CD1c-positive myeloid dendritic cell (primary cell): ENCODE data around the gene CORO6.

Source experiments
- DNase-seq: peaks from one replicate; pipeline ENCODE4 v3.0.0-alpha.2; 2016; ENCODE audit errors: extremely low spot score

CORO6 gene

DNA sequence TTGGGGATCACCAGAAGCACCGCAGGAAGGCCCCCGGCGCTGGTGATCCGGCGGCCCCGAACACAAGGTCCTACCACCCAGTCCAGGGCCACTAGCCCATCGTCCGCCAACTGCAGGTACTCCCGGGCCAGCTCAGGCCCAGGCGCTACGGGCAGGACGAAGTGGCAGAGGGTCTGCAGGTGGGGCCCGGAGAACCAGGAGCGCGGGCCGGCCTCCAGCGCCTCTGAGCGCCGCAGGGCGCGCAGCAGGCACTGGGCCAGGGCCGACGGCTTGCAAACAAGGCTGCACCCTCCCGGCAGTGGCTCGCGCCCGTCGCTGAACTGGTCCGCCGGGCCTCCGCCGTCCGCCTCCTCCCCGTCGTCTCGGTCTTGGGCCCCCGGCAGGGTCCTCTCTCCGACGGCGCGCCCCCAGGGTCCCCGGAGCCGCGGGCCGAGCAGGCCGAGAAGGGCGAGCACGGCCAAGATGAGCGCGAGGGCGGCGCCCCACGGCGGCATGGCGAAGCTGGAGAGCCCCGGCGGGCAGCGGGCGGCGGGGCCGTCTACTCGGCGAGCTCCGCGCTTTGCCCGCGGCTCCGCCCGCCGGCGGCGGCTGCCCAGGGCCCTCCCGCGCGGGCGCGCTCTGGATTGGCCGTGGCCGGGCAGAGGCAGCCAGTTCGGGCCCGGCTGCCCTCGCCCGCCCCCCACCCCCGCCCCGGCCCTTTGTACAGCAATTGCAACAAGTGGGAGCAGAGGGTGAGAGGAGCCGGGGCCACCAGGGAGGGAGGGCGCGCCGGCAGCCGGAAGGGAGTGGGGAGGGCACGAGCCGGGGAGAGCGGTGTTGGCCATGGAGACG lies 56.0 kb downstream of the CORO6 start, which contains the start of gene ABHD15:
Gene ABHD15, minus strand, starts transcription at position 565 of the 831 bp plus-strand sequence. Its CDS starts 71 bp downstream, at position 494.
- peak; percentile 91 for DNase-seq

DNA sequence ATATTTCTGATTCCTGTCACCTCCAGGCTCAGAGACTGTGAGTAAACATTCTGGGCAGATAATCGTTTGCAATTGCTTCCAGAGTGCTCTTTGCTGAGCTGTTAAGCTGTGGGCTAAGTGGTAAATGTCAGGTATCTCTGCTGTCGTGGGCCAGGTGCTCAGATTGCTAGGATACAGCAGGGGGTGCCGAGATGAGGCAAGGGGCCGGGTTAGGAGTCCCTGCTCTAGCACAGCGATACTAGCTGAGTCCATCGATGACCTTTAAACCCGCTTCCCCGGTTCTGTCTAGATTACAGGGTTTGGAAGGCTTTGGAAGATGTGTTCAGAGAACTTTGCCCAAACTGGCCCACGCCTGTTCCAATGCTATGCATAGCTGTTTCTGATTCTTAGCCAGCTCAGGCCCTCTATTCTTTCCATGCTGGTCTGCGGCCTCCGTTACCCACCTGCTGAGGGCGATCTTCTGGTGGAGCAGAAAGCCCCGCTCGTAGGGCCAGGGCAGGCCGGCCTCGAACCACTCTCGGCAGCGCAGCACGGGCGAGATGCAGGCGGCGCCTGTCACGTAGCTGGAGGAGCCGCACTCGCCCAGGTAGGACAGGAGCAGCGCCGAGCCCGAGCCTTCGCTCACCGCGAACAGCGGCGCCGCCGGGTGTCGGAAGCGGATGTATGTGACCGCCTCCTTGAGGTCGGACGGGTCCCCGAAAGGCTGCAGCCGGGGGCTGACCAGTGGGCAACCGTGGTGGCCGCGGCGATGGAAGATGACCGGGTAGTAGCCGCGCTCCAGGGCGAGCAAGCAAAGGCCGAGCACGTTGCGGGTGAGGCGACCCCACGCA lies 56.9 kb downstream of the CORO6 start:
- DNase-seq: peak; percentile 46
